H9 (cell line): ENCODE data around the gene JARID2. TPM values are rescaled to one million over a fixed set of nuclear protein-coding genes. Genes with fewer than 3 reads are reported as not detected.

Experiments
- DNase-seq: peaks from one replicate; pipeline ENCODE4 v3.0.0-alpha.2; 2017
- H2AFZ ChIP-seq: one replicate; pipeline ENCODE4 v1.6.1; 2013; ENCODE audit warnings: mild to moderate bottlenecking, low read length, control low read depth, moderate library complexity
- H2AK5ac ChIP-seq: 2 replicates; pipeline ENCODE4 v1.6.1; 2013; ENCODE audit warnings: low read length, control low read depth, mixed read lengths; ENCODE audit not compliant: insufficient read length
- H2BK120ac ChIP-seq: one replicate; pipeline ENCODE4 v1.6.1; 2013; ENCODE audit warnings: low read depth, mild to moderate bottlenecking, low read length, control low read depth, inconsistent platforms; ENCODE audit not compliant: poor library complexity, severe bottlenecking
- H2BK12ac ChIP-seq: 2 replicates; pipeline ENCODE4 v1.6.1; 2013; ENCODE audit warnings: low read length, control low read depth, mixed read lengths, low read depth; ENCODE audit not compliant: insufficient read length
- H2BK15ac ChIP-seq: 2 replicates; pipeline ENCODE4 v1.6.1; 2013; ENCODE audit warnings: low read depth, low read length, control low read depth
- H2BK20ac ChIP-seq: one replicate; pipeline ENCODE4 v1.6.1; 2013; ENCODE audit warnings: low read depth, mild to moderate bottlenecking, low read length, control low read depth, inconsistent platforms; ENCODE audit not compliant: poor library complexity, severe bottlenecking
- H2BK5ac ChIP-seq: 2 replicates; pipeline ENCODE4 v1.6.1; 2013; ENCODE audit warnings: low read length, control low read depth, mixed read lengths; ENCODE audit not compliant: insufficient read length
- H3K14ac ChIP-seq: 2 replicates; pipeline ENCODE4 v1.6.1; 2013; ENCODE audit warnings: low read length, control low read depth; ENCODE audit not compliant: insufficient read depth
- H3K18ac ChIP-seq: 2 replicates; pipeline ENCODE4 v1.6.1; 2013; ENCODE audit warnings: low read depth, mild to moderate bottlenecking, mixed read lengths, low read length, control low read depth; ENCODE audit not compliant: insufficient read length
- H3K23ac ChIP-seq: 2 replicates; pipeline ENCODE4 v1.6.1; 2013; ENCODE audit warnings: low read length, control low read depth, mixed read lengths, low read depth; ENCODE audit not compliant: insufficient read length
- H3K23me2 ChIP-seq: 2 replicates; pipeline ENCODE4 v1.6.1; 2013; ENCODE audit warnings: low read depth, mild to moderate bottlenecking, mixed read lengths, low read length, control low read depth; ENCODE audit not compliant: insufficient read length, poor library complexity, severe bottlenecking
- H3K27ac ChIP-seq: 2 replicates; pipeline ENCODE4 v1.5.1; 2013; ENCODE audit warnings: low read length, control low read depth, mixed read lengths, low read depth; ENCODE audit not compliant: insufficient read length
- H3K27me3 ChIP-seq: 2 replicates; pipeline ENCODE4 v1.6.1; 2013; ENCODE audit warnings: low read length, control low read depth, inconsistent platforms; ENCODE audit not compliant: insufficient read depth
- H3K4ac ChIP-seq: 2 replicates; pipeline ENCODE4 v1.6.1; 2013; ENCODE audit warnings: low read depth, mild to moderate bottlenecking, control low read depth, inconsistent platforms, low read length, moderate library complexity
- H3K4me1 ChIP-seq: 2 replicates; pipeline ENCODE4 v1.6.1; 2013; ENCODE audit warnings: low read length, control low read depth, inconsistent platforms; ENCODE audit not compliant: insufficient read depth
- H3K4me2 ChIP-seq: 2 replicates; pipeline ENCODE4 v1.6.1; 2013; ENCODE audit warnings: low read length, control low read depth, mixed read lengths; ENCODE audit not compliant: insufficient read length, insufficient read depth
- H3K56ac ChIP-seq: 2 replicates; pipeline ENCODE4 v1.6.1; 2013; ENCODE audit warnings: low read depth, mild to moderate bottlenecking, mixed read lengths, low read length, control low read depth; ENCODE audit not compliant: insufficient read length
- H3K79me1 ChIP-seq: 2 replicates; pipeline ENCODE4 v1.6.1; 2013; ENCODE audit warnings: low read depth, mild to moderate bottlenecking, moderate library complexity, low read length, control low read depth, inconsistent platforms; ENCODE audit not compliant: insufficient read depth, poor library complexity, severe bottlenecking
- H3K79me2 ChIP-seq: 2 replicates; pipeline ENCODE4 v1.6.1; 2013; ENCODE audit warnings: low read length, control low read depth, inconsistent platforms; ENCODE audit not compliant: insufficient read depth
- H3K9ac ChIP-seq: 2 replicates; pipeline ENCODE4 v1.6.1; 2013; ENCODE audit warnings: low read length, control low read depth, mixed read lengths; ENCODE audit not compliant: insufficient read length; ENCODE audit errors: extremely low read depth
- H3K9me3 ChIP-seq: one replicate; pipeline ENCODE4 v1.6.1; 2013; ENCODE audit warnings: low read depth, low read length, inconsistent platforms; ENCODE audit not compliant: control insufficient read depth
- H3T11ph ChIP-seq: one replicate; pipeline ENCODE4 v1.6.1; 2013; ENCODE audit warnings: mild to moderate bottlenecking, low read length, control low read depth, inconsistent platforms
- H4K20me1 ChIP-seq: one replicate; pipeline ENCODE4 v1.6.1; 2013; ENCODE audit not compliant: control insufficient read depth, insufficient read length, insufficient read depth
- H4K5ac ChIP-seq: 2 replicates; pipeline ENCODE4 v1.6.1; 2013; ENCODE audit warnings: low read depth, mild to moderate bottlenecking, mixed read lengths, low read length, control low read depth; ENCODE audit not compliant: insufficient read length
- H4K8ac ChIP-seq: replicated peaks from 2 replicates; pipeline ENCODE4 v1.6.1; 2013; ENCODE audit warnings: low read length, control low read depth, mixed read lengths, low read depth; ENCODE audit not compliant: insufficient read length
- H4K91ac ChIP-seq: 2 replicates; pipeline ENCODE4 v1.6.1; 2013; ENCODE audit warnings: low read depth, mild to moderate bottlenecking, moderate library complexity, mixed read lengths, low read length, control low read depth; ENCODE audit not compliant: insufficient read length
- H3K27ac Mint-ChIP-seq, 3 experiments: 2 replicates in 2 of 3; 3 replicates in 1 of 3; pipeline ENCODE4 v1.8.0; 2020 to 2021; ENCODE audit warnings: mixed read lengths in 3 of 3, mild to moderate bottlenecking in 1 of 3, moderate library complexity in 1 of 3
- H3K27me3 Mint-ChIP-seq: 2 replicates; pipeline ENCODE4 v1.8.0; 2021; ENCODE audit warnings: low read depth, mild to moderate bottlenecking, moderate library complexity, mixed read lengths
- H3K36me3 Mint-ChIP-seq, 3 experiments: 2 replicates in 2 of 3; 3 replicates in 1 of 3; pipeline ENCODE4 v1.8.0; 2020 to 2021; ENCODE audit warnings: low read depth in 3 of 3, mixed read lengths in 3 of 3; ENCODE audit not compliant: insufficient read depth in 1 of 3
- H3K4me1 Mint-ChIP-seq, 2 experiments: 2 replicates each; pipeline ENCODE4 v1.8.0; 2020; ENCODE audit warnings: mixed read lengths in 2 of 2
- H3K4me3 Mint-ChIP-seq, 2 experiments: 2 replicates in 1 of 2; 3 replicates in 1 of 2; pipeline ENCODE4 v1.8.0; 2020 to 2021; ENCODE audit warnings: mild to moderate bottlenecking in 2 of 2, mixed read lengths in 2 of 2, moderate library complexity in 1 of 2
- H3K9me3 Mint-ChIP-seq, 2 experiments: 2 replicates in 1 of 2; 3 replicates in 1 of 2; pipeline ENCODE4 v1.8.0; 2020; ENCODE audit warnings: mild to moderate bottlenecking in 2 of 2, mixed read lengths in 2 of 2, moderate library complexity in 1 of 2
- WGBS: extraction: QIAGEN DNeasy Blood & Tissue Kit; methylation state at CpG from one replicate; pipeline ENCODE4 v1.1.7; 2013; ENCODE audit warnings: missing lambda C conversion rate, low lambda C conversion rate, mixed read lengths; ENCODE audit not compliant: insufficient read length; ENCODE audit errors: extremely low coverage; 5-methylcytosine and 5-hydroxymethylcytosine counted together
- total RNA-seq: library from RNA; stranded (reverse); gene quantifications from 2 replicates; pipeline ENCODE4 v1.2.1, GENCODE V29; 2021
- TF ChIP-seq, protein P1 (sequence below): fragments of 200-600 bp; sonication (generic); conservative IDR thresholded peaks from 3 replicates; pipeline ENCODE4 v1.8.0; 2021; ENCODE audit warnings: antibody characterized with exemption, mild to moderate bottlenecking

JARID2 gene
- total RNA-seq, 1 experiment from 2014 or later = 174 TPM

DNA sequence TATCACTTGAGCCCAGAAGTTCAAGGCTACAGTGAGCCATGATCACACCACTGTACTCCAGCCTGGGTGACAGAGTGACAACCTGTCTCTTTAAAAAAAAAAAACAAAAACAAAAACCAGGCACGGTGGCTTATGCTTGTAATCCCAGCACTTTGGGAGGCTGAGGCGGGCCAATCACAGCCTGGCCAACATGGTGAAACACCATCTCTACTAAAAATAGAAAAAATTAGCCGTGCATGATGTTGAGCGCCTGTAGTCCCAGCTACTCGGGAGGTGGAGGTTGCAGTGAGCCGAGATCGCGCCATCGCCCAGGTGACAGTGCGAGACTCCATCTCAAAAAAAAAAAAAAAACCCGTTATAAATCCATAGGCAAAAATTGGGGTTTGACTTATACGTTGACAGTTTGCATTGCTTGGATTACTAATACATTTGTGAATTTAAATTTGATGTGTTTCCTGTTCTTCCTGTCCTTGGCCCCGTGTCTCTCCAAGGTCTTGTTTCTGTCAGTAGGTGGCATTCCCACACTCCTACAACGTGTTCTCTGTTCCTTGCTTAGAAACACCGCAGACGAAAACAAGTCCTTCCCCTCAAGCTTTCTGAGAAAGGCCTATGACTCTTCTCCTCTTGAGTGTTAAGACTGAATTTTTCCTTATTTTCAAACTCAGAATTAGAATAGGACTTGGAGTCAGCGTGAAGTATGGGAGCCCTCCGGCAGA lies 269.9 kb downstream of the JARID2 start:
- Histone ChIP-seq H3K23me2 (no peaks in the 10 kb centered on the region), H2BK15ac (no peak overlapping the region), H3K27ac (no peak overlapping the region), H4K8ac (no peak overlapping the region), H4K5ac (no peak overlapping the region), H2BK120ac (no peak overlapping the region), H2BK5ac (no peak overlapping the region), H2AFZ (no peak overlapping the region), H2AK5ac (no peak overlapping the region), H3K4ac (no peak overlapping the region), H3K18ac (no peak overlapping the region), H3K4me1 (no peaks in the 10 kb centered on the region), H3K9ac (no peak overlapping the region), H3K27me3 (no peaks in the 10 kb centered on the region), H3K56ac (no peak overlapping the region), H3K23ac (no peak overlapping the region), H4K20me1 (no peaks in the 10 kb centered on the region), H4K91ac (no peak overlapping the region), H3K79me2 (no peaks in the 10 kb centered on the region), H3K14ac (no peak overlapping the region), H3K4me2 (no peak overlapping the region), H3T11ph (no peak overlapping the region), H3K9me3 (no peaks in the 10 kb centered on the region), H2BK12ac (no peak overlapping the region), H3K79me1 (no peaks in the 10 kb centered on the region), H2BK20ac (no peak overlapping the region)
- Mint-ChIP-seq H3K27me3 (no peaks in the 10 kb centered on the region; the same call in 1 of the 2 replicates), H3K27ac (peak overlapping the region in 2 of 3 experiments; percentile 63 to 79; a peak in 3 of 7 replicates), H3K4me3 (no peak overlapping the region), H3K36me3 (peaks cover 78 to 98% (median 94%) of the 10 kb centered on the region in 3 experiments), H3K4me1 (no peaks in the 10 kb centered on the region; a peak in 1 of 4 replicates), H3K9me3 (no peaks in the 10 kb centered on the region)
- no CpG with 5 or more reads among the region's 18 CpGs for WGBS
- DNase-seq = no peak
- TF ChIP-seq, protein P1, sequence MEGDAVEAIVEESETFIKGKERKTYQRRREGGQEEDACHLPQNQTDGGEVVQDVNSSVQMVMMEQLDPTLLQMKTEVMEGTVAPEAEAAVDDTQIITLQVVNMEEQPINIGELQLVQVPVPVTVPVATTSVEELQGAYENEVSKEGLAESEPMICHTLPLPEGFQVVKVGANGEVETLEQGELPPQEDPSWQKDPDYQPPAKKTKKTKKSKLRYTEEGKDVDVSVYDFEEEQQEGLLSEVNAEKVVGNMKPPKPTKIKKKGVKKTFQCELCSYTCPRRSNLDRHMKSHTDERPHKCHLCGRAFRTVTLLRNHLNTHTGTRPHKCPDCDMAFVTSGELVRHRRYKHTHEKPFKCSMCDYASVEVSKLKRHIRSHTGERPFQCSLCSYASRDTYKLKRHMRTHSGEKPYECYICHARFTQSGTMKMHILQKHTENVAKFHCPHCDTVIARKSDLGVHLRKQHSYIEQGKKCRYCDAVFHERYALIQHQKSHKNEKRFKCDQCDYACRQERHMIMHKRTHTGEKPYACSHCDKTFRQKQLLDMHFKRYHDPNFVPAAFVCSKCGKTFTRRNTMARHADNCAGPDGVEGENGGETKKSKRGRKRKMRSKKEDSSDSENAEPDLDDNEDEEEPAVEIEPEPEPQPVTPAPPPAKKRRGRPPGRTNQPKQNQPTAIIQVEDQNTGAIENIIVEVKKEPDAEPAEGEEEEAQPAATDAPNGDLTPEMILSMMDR = no peak
